EL (cell line): ENCODE measurements around the gene PHACTR1.

Source experiments
- DNase-seq: peaks from one replicate; pipeline ENCODE4 v3.0.0-alpha.2; 2016

Gene PHACTR1

DNA sequence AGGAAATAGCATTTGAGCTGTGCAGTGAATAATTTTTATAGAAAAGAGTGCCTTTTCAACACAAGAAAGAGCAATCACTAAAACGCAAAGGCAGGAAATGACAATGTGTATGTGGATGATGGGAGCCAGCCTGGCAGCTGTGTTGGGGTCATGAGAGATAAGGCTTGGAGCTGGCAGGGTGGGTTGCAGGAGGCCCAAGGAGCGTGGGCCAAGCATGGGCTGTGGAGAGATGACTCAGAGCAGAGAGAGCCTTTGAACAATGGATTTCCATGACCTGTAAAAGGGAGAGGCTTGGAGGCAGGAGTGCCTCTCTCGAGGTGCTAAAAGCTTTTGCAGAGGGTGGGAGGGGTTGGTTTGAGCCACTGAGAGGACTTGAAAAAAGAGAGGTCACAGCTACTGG is 618.4 kb downstream of the PHACTR1 start:
- DNase-seq: no peak

DNA sequence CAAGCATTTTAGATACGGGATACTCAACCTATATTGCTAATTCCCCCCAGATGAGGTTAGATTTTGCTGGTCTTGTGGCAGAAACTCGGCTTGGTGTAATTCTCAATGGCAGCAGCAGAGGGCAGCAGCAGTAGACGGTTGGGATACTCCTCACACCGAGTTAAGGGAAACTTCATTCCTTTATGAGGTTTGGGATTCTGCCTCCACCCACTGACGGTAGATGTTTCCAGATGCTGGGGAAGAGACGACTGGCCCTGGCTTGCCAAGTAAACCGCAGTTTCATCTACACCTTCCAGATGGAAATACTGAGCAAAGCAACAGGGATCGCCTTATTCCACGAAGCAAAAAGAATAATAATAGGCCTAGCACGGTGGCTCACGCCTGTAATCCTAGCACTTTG is 620.0 kb downstream of the PHACTR1 start:
- DNase-seq: peak; percentile 81

DNA sequence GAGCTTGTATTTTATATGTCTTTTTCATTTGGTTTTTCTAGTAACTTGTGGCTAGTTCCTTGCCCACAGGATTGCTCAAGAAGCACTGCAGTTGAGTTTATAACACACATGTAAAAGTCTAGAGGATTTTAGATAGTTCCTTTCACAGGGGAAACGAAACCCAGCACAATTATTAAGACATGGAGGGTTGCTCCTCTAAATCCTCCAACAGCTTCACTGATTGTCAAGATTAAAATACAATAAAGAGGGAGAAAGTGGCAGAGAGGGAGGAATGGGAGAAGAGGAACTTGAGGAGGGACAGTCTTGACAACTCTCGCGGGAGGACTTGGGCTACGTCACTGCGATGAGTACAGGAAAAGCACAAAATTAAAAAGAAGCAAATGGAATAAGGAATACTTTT is 621.5 kb downstream of the PHACTR1 start:
- DNase-seq: no peak
